ENCODE data around the gene CHL1. TPM values are rescaled to one million over a fixed set of nuclear protein-coding genes. Genes with fewer than 3 reads are reported as not detected.
"Not testable (repeated sequence)": the region's sequence is repeated elsewhere in the genome, so short reads cannot be mapped to it uniquely, and the experiment has no call there.

Gene CHL1
- total RNA-seq, 1 experiment from 2014 or later = not detected

DNA sequence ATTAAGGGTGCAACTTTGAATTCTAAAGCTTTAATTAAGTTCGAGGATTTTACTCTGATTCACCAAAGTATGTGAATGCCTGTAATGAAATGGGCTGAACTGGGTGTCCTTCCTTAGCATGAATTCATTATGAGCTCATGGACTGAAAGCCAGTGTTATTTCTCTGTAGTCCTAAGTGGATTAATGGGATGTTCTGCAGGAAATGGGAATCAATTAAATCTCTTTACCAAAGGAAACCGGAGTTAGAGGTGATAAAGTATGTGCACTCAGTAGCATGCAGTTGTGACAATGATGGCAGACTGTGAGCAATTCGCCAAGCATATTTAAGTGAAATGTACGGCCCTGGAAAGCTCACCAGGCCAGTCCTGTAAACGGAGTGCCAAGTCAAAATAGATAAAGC, 138.7 kb downstream of the CHL1 start:
- DNase-seq (ENCODE audit: low read depth) = no peak

DNA sequence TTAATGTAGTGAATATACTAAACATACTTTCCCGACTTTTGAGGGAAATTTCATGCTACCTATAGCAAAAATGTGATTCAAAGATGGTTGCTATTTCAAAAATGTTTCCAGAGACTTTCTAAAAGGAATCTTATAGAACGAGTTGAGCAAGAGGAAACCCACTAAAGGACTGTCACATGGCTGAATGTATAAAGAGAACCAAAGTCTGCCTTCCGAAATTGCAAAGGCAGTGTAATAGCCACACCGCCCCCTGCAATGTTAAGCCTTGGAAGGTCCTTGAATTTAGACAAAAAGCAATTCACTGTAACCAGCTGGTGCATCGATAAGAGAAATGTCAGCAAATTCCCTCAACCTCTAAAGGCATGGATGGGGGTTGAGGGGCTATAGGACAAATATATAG, 142.8 kb downstream of the CHL1 start:
- no peak for DNase-seq (ENCODE audit: low read depth)

DNA sequence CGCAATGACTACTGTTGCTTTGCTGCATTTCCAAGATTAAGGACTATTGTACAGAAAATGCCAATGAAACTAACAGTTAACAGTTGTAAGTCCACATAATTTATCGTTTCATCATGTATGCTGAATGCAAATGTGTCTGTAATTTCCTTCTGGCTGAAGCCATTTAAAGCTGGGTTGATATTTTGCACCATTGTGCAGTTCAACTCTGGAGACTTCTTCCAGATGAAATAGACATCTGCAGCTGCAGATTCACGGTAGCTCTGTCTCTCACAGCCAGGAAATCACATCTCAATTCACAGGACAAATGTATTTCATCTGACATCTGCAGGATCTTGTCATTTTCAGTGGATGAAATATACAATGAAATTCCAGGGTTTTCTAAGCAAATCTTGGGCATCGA, 145.4 kb downstream of the CHL1 start:
- DNase-seq (ENCODE audit: low read depth) = no peak

DNA sequence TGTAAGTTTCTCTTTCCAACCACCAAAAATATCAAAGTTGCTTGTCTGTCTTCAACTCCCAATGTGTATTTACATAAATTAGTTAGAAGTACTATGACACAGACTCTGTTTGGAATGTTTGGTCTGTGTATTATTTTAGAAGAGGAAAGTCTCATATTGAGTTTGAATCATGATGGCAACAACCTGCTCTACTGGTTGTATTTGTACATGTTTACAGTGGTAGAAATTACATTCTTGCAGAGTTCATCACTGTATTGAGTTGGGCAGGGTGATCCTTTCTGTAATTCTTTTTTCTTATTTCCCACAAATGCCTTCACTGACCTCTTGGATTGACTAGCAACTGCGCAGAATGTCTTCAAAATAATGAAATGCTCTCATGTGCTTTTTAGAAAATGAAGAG, 149.6 kb downstream of the CHL1 start:
- DNase-seq (ENCODE audit: low read depth) = no peak

DNA sequence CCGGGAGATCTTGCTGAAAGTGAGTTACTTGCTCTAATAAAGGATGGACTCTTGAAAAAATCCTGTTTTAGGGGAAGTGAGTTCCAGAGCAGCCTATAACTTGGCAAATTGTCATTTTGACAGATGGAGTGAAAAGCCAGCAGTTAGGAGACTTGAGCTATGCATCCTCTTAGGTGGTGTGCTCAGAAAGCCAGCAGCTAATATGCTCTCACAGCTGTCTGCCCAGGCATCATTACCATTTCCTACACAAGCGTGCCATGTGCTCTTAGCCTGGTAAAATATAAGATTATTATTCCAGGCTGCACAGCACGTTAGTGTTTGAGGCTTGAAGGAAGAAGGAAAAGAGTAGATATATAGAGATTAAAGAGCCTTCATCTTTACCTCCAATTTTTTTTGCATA, 151.0 kb downstream of the CHL1 start:
- no peak for DNase-seq (ENCODE audit: low read depth)

DNA sequence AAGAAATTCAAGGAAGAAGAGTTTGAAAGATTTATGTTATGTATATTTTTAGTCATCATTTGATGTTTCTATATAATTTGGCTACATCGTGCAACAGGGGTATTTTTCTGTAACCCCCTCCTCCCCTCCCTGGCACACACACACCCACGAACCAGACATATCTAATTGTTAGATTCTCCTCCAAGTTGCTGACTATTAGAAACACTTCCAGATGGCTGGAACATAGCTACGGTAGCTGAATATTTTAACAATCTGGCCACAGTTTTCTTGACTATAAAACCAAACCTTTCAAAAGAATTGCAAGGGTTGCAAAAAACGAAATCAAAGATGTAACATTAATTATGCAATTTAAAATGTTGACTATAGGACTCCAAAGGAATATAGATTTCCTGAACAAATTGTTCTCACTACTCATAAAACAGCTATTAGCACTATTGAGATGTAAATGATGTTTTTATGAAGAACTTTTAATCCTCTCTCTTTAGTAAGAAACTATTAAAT, 154.4 kb downstream of the CHL1 start:
- no peak for DNase-seq (ENCODE audit: low read depth)

DNA sequence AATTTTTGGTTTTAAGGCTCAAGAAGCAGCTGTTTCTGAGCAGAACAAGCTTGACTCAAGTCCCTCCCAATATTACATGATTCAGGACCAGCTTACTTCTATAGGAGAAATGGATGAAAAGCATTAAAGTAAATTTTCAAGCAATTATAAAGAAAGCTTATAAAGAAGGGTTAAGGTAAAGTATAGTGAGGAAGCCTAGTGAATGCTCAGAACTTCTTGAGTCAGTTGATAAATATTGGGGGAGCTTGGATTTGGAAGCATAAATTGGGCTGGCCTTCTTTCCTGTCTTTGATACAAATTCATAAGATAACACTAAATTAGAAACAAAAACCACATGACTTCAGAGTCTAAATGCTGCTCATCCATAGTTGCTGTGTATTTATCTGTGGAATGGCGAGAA, 156.0 kb downstream of the CHL1 start:
- no peak for DNase-seq (ENCODE audit: low read depth)

DNA sequence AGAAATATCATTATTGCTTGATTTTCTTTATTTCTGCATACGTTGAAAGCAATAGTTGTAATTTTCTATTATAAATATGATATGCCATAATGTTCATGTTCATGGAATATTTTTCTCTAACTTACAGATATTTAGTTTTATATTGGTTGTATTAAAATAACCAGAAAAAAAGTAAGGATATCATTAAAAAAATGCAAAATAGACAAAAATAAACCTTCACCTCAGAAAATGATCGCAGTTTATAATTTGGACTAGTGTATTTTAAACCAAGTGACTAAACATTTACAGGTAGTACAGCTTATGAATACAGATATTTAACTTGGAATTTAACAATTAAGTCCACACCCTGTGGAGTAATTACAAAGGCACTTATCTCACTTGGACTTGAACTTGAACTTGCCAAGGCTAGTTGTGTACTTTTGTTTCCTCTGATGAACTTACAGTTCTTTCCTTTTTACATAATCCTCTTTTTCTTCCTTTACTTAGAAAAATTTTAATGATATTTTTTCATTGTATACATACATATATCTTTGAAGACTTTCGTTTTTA, 156.7 kb downstream of the CHL1 start:
- no peak for DNase-seq (ENCODE audit: low read depth)

DNA sequence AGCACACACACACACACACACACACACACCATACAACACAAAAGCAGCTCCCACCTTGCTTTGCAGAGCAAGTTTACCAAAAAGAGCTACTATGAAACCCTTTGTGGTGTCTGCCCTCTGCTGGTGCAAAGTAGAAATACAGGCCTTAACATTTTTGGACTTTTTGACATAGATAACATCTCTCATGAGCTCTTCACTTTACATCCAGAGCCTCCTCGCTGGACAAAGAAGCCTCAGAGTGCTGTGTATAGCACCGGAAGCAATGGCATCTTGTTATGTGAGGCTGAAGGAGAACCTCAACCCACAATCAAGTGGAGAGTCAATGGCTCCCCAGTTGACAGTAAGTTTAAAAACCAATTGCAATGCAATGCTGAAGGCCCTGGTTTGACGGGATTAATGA, 157.9 kb downstream of the CHL1 start:
- DNase-seq (ENCODE audit: low read depth) = peak; percentile 15

DNA sequence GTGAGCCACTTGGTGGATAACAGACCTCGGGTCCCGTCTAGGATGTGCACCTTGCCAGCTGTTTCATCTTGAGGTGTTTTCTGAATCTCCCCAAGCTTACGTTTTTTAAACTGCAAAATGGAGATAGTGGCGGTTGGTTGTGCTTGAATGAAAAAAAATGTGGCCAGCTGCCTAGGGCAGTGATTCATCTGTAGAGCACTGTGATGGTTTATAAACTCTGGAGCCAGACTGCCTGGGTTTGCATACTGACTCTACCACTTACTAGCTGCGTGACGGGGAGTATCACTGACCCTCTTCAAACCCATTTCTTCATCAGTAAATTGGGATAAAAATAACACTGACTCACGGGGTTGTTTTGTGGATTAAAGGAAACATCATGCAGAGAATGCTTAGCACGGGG, 159.1 kb downstream of the CHL1 start:
- no peak for DNase-seq (ENCODE audit: low read depth)

DNA sequence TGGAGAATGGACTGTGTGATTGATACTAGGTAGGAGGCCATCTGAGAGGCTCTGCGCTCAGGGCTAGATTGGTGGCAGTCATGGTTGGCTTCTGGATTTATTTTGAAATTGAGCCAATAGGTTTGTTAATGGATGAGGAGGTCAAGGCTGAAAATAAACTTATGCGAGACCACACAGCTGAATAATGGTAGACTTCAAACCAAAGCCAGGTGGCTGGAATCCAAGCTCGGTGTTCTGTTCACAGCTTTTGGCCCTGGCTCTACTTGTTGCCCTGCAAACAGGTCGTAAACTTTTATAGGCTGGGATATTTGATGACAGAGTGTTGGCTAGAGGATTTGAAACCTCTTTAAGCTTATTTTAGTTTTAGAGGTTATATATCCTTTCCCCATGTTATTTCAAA, 160.4 kb downstream of the CHL1 start:
- no peak for DNase-seq (ENCODE audit: low read depth)

DNA sequence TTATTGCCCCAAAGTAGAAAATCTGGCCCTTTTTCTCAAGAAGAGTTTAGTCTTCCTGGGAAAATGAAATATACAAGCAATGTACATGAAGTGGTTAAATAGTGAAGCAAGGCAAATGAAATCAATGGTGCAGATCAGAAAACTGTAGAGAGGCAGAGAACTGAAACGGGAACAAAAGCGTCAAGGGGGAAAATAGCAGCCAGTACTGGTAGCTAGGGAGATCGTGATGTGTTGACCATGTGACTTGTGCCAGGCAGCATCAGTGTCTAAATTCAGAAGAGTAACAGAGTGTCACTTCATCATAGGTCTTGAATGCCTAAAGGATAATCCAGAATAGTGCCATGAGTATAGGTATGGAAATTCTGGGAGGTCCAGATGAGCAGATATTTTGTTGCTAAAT, 163.1 kb downstream of the CHL1 start:
- DNase-seq (ENCODE audit: low read depth) = no peak

DNA sequence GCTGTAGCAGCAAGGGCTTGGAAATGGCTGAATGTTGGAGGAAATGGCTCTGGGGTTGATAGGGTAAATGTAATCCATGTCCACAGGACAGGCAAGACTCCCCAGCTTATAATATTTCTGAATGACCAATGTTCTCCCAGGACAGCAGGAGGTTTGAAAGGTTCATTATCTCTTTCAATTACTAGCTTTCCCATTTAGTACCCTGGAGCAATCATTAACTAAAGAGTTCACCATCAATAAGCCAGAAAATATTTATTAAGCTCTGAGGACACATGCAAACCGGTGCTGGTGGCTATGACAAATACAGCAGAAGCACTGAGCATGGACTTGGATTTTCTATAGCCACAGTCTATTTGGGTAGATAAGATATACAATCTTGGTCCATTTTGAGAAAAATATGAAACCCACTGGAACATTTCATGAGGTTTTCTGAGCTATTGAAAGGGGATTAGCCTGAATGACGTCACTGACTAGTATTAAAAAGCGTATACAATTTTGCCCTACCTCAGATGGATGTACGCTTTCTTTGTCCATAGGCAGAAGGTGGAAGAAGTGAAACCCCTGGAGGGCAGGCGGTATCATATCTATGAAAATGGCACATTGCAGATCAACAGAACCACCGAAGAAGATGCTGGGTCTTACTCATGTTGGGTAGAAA, 166.2 kb downstream of the CHL1 start:
- DNase-seq (ENCODE audit: low read depth) = no peak

DNA sequence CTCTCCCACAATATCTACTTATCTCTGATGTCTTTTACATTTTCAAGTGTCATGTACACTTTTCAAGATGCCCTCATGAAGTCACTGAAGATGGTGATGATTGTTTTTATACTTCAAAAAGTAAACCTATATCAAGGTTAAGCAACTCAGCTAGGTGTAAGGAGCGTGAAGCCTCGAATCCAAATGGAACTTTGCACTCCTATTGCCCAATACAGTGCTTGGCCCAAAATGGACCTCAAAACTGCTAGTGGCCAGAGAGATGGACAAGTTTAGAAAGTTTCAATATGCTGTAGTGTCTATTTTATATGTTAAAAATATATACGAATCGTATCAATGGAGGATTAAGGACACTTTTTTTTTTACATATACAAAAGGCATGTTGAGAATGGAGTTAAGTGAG, 167.7 kb downstream of the CHL1 start:
- no peak for DNase-seq (ENCODE audit: low read depth)

DNA sequence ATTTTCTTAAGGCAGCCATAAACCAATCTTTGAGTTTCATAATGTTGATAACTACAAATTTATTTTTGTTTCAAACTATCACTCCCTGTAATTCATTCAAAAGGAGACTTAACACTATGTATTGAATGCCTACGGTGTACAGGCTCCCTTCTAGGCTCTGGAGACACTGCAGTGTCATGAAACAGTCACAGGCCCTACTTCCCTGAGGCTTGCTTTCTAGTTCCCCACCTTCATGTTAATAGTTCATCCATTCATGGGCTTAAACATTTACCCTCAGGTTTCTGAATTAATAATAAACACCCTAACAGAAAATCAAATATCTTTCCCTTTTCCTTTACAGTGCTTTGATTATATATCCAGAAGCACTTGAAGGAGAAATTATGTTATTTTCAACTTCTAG, 168.7 kb downstream of the CHL1 start:
- no peak for DNase-seq (ENCODE audit: low read depth)

DNA sequence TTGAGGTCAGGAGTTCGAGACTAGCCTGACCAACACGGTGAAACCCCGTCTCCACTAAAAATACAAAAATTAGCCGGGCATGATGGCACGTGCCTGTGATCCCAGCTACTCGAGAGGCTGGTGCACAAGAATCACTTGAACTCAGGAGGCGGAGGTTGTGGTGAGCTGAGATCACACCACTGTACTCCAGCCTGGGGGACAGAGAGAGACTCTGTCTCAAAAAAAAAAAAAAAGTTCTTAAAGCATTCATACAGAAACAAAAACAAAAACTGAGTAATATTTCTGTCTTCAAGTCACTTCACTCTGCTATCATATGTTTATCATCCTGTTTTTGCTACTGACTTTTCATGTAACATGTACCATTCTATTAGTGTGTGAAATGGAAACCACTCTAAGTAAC, 169.7 kb downstream of the CHL1 start:
- not testable (repeated sequence) for DNase-seq (ENCODE audit: low read depth)

DNA sequence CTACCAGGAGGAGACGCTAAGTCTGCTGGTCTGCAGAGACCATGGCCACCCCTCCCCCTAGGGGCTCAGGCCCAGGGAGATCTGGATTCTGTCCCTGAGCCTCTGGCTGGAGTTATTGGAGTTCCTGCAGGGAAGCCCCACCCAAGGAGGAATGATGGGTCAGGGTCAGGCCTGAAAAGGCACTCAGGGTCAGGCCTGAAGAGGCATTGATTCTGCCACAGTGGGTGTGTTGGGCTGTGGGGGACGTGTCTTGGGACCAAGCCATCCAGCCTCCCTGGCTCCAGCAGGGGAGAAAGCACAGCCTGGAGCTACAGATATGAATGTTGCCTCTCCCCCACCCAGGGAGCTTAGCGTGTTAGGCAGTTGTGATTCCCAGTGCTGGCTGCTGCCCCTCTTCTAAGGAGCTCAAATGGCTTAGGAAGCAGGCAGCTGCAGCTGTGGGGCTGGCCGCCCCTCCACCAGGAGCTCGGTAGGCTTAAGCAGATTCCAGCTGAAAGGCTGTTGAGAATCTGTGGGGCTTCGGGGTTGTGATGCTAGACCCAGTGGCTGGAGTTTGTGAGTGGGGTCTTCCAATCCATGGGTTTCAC, 176.7 kb downstream of the CHL1 start:
- DNase-seq (ENCODE audit: low read depth) = no peak

DNA sequence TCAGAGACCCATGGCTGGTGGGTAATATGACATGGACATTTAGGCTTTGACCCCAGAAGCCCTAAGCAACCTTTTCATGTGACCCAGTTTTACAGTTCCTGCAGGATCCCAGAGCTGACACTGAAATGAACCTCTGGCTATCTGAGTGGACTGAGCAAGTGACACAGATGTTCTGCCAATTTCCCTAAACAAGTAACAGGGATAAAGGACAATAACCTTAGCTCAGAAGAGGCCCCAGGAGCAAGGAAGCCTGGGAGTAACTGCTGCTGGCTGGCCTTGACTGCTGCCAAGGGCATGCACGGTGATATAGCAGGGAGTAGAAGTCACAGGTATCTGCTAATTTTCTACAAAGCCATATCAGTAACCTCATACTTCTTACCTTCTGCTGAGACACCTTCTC, 177.9 kb downstream of the CHL1 start:
- no peak for DNase-seq (ENCODE audit: low read depth)

DNA sequence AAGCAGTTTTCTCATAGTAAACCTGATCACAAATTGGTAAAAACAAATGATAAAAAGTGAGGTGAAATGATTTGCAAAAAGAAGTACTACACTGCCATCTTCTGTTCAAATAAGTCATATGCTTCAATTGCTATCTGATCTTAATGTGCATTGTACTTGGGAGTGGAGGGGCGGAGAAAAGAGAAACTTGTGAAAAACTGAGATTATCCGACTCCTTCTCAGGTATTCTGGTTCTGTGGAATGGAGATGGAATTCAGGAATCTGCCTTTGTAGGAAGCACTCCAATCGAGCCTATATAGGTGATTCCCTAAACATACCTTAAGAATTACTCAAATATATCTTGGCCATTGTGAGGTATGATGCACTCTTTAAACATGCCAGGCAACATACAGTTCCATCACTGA, 180.6 kb downstream of the CHL1 start:
- peak; percentile 18 for DNase-seq (ENCODE audit: low read depth)

DNA sequence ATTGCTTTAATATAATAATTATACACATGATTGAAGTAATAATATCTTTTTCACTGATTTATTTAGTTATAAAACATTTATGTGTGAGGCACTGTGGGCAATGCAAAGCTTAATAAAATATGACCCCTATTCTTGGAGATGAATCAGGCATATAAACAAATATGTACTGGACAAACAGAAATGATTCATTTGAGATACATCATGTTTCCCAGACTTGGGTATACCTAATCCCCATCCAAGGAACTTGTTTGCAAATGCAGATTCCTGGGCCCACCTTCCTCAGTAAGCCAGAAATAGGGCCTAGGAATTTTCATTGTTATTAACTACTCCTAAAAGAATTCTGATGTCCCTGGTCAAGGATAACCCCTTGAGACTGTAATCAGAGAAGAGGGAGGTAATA, 184.2 kb downstream of the CHL1 start:
- peak; percentile 6 for DNase-seq (ENCODE audit: low read depth)

DNA sequence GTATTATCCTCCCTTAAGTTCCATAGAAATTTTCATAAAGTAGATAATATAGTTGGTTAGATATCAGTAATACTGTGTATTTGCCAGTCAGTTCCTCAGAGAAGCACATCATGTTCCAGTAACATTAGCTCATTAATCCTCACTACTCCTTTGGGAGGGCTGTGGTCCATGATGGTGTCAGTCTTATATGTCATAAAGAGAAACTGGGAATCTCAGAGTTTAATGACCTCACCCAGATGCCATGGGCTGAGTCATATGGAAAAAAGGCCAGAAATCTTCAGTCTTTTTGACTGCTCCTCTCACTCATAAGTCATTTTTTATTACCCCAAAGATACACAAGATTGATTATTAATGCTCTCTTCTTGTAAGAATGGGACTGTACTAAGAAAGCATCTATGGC, 188.6 kb downstream of the CHL1 start:
- peak; percentile 64 for DNase-seq (ENCODE audit: low read depth)

DNA sequence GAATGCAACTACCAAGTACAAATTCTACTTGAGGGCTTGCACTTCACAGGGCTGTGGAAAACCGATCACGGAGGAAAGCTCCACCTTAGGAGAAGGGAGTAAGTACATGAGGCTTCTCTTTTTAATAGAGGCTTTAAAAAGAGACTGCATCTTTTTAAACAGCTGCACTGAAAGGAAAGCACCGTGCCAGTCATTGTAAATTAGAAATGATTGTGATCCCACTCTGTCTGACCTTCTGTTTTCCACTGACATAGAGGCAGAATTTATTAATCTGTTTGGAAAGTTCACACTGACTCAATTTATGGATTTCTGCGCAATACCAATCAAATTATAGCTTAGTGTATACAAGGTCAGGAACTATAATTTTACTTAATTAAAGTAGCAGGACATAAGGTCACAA, 198.2 kb downstream of the CHL1 start:
- no peak for DNase-seq (ENCODE audit: low read depth)

DNA sequence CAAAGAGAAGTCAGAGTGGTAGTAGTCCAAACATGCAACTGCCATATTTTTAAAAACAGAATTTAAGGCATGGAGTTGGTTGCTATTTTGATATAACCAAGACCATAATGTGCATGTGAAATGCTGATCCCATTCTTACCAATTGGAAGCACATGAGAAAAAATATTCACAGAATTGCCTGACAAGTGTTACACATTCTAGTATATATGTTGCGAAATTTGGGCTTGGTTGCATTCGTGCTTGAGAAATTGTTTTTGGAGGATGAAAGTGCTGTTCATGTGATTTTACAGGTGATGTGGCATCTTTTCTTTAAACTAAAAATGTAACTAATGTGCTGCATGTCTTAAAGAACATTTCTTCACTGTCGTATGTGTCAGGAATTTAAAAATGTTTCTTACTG, 199.7 kb downstream of the CHL1 start:
- DNase-seq (ENCODE audit: low read depth) = no peak

Measured in LHCN-M2 (cell line).